Mesenchymal stem cell (in vitro differentiated cells and primary cell): Measurements from ENCODE around the gene FANCE.

Experiments used
- DNase-seq: peaks from one replicate; pipeline ENCODE4 v3.0.0-alpha.2; 2013
- H2AFZ ChIP-seq: one replicate; pipeline ENCODE4 v1.6.1; 2013; ENCODE audit warnings: low read depth, mild to moderate bottlenecking, control low read depth, inconsistent platforms, low read length, moderate library complexity
- H2AK5ac ChIP-seq: 2 replicates; pipeline ENCODE4 v1.6.1; 2013; ENCODE audit warnings: low read length, moderate library complexity, mild to moderate bottlenecking, inconsistent platforms; ENCODE audit not compliant: severe bottlenecking
- H2BK120ac ChIP-seq: one replicate; pipeline ENCODE4 v1.6.1; 2013; ENCODE audit warnings: low read depth, mild to moderate bottlenecking, inconsistent platforms, low read length, moderate library complexity
- H2BK12ac ChIP-seq, 2 experiments: one replicate each; pipeline ENCODE4 v1.6.1; 2013; ENCODE audit warnings: inconsistent platforms in 2 of 2, low read length in 2 of 2, mild to moderate bottlenecking in 2 of 2, moderate library complexity in 2 of 2, control low read depth in 1 of 2
- H2BK15ac ChIP-seq: one replicate; pipeline ENCODE4 v1.6.1; 2013; ENCODE audit warnings: mild to moderate bottlenecking, low read depth, inconsistent platforms; ENCODE audit not compliant: poor library complexity, severe bottlenecking
- H2BK5ac ChIP-seq: 2 replicates; pipeline ENCODE4 v1.6.1; 2013; ENCODE audit warnings: low read depth, mild to moderate bottlenecking, low read length, control low read depth, inconsistent platforms; ENCODE audit not compliant: poor library complexity, severe bottlenecking
- H3K14ac ChIP-seq, 2 experiments: one replicate each; pipeline ENCODE4 v1.6.1; 2013; ENCODE audit warnings: inconsistent platforms in 2 of 2, low read length in 2 of 2, control low read depth in 1 of 2, mild to moderate bottlenecking in 1 of 2, moderate library complexity in 1 of 2
- H3K18ac ChIP-seq, 2 experiments: one replicate each; pipeline ENCODE4 v1.6.1; 2013; ENCODE audit warnings: inconsistent platforms in 2 of 2, low read length in 2 of 2, control low read depth in 1 of 2, low read depth in 1 of 2, mild to moderate bottlenecking in 1 of 2
- H3K23ac ChIP-seq, 2 experiments: one replicate each; pipeline ENCODE4 v1.6.1; 2013; ENCODE audit warnings: inconsistent platforms in 2 of 2, low read length in 2 of 2, mild to moderate bottlenecking in 2 of 2, moderate library complexity in 2 of 2, control low read depth in 1 of 2
- H3K27ac ChIP-seq: 2 replicates; pipeline ENCODE4 v1.5.1; 2013; ENCODE audit warnings: mild to moderate bottlenecking, moderate library complexity, low read length, control low read depth, inconsistent platforms; ENCODE audit not compliant: poor library complexity, severe bottlenecking
- H3K27me3 ChIP-seq, 2 experiments: 2 replicates each; pipeline versions ENCODE4 v1.6.1 to v1.7.0; 2013; ENCODE audit warnings: low read length in 2 of 2, mild to moderate bottlenecking in 2 of 2, moderate library complexity in 2 of 2, control low read depth in 1 of 2, inconsistent platforms in 1 of 2; ENCODE audit not compliant: control insufficient read depth in 1 of 2, insufficient read depth in 1 of 2
- H3K36me3 ChIP-seq, 2 experiments: 2 replicates each; pipeline versions ENCODE4 v1.6.1 to v1.7.0; 2013; ENCODE audit warnings: low read length in 2 of 2, control low read depth in 1 of 2, inconsistent platforms in 1 of 2, low read depth in 1 of 2, mild to moderate bottlenecking in 1 of 2; ENCODE audit not compliant: insufficient read depth in 2 of 2, control insufficient read depth in 1 of 2
- H3K4ac ChIP-seq, 2 experiments: one replicate each; pipeline ENCODE4 v1.6.1; 2013; ENCODE audit warnings: inconsistent platforms in 2 of 2, low read length in 2 of 2, mild to moderate bottlenecking in 2 of 2, moderate library complexity in 2 of 2, control low read depth in 1 of 2, low read depth in 1 of 2
- H3K4me1 ChIP-seq: 2 replicates; pipeline ENCODE4 v1.6.1; 2013; ENCODE audit warnings: low read depth, low read length, control low read depth; ENCODE audit not compliant: control insufficient read depth, insufficient read depth
- H3K4me2 ChIP-seq: 2 replicates; pipeline ENCODE4 v1.6.1; 2013; ENCODE audit warnings: low read length, mild to moderate bottlenecking, inconsistent platforms; ENCODE audit not compliant: poor library complexity, severe bottlenecking
- H3K4me3 ChIP-seq, 2 experiments: 2 replicates each; pipeline versions ENCODE4 v1.5.1 to v1.7.0; 2013; ENCODE audit warnings: low read length in 2 of 2, mild to moderate bottlenecking in 2 of 2, control low read depth in 1 of 2, low read depth in 1 of 2; ENCODE audit not compliant: insufficient read depth in 1 of 2
- H3K79me1 ChIP-seq: replicated peaks from 2 replicates; pipeline ENCODE4 v1.6.1; 2013; ENCODE audit warnings: mild to moderate bottlenecking, control low read depth, low read length, inconsistent platforms; ENCODE audit not compliant: poor library complexity, severe bottlenecking
- H3K9ac ChIP-seq: 2 replicates; pipeline ENCODE4 v1.7.0; 2013; ENCODE audit warnings: mild to moderate bottlenecking, low read length, moderate library complexity
- H3K9me3 ChIP-seq: 2 replicates; pipeline ENCODE4 v1.7.0; 2013; ENCODE audit warnings: mild to moderate bottlenecking, low read length; ENCODE audit not compliant: control insufficient read depth
- H4K8ac ChIP-seq: one replicate; pipeline ENCODE4 v1.6.1; 2013; ENCODE audit warnings: inconsistent platforms, mild to moderate bottlenecking, low read length, moderate library complexity
- H4K91ac ChIP-seq: one replicate; pipeline ENCODE4 v1.6.1; 2013; ENCODE audit warnings: mild to moderate bottlenecking, low read length, inconsistent platforms
- WGBS: methylation state at CpG from one replicate; pipeline ENCODE4 v1.1.7; 2013; ENCODE audit warnings: mixed read lengths; 5-methylcytosine and 5-hydroxymethylcytosine counted together

Gene FANCE

GRCh38 chr6:35508027-35508426 lies 55.9 kb downstream of the FANCE start:
- 64% methylated on average over 1 of the region's 2 CpGs for WGBS
- no peak overlapping the region for H4K8ac ChIP-seq
- no peak overlapping the region for H4K91ac ChIP-seq
- no peak overlapping the region for H2BK12ac ChIP-seq
- no peak overlapping the region for H3K9ac ChIP-seq
- H3K14ac ChIP-seq: no peak overlapping the region
- no peak overlapping the region for H2AFZ ChIP-seq
- H3K23ac ChIP-seq: no peak overlapping the region
- no peak overlapping the region for H2BK5ac ChIP-seq
- H3K9me3 ChIP-seq: no peaks in the 10 kb centered on the region
- DNase-seq: no peak
- no peaks in the 10 kb centered on the region for H3K79me1 ChIP-seq
- H3K4me2 ChIP-seq: no peak overlapping the region
- peaks cover 11% of the 10 kb centered on the region for H3K4me1 ChIP-seq
- no peak overlapping the region for H2AK5ac ChIP-seq
- no peak overlapping the region for H3K4ac ChIP-seq
- H3K27me3 ChIP-seq: peaks cover 41 to 85% of the 10 kb centered on the region in 2 experiments
- peaks cover 0 to 3% of the 10 kb centered on the region in 2 experiments for H3K36me3 ChIP-seq
- H2BK120ac ChIP-seq: no peak overlapping the region
- H2BK15ac ChIP-seq: no peak overlapping the region
- no peak overlapping the region for H3K18ac ChIP-seq
- no peak overlapping the region for H3K27ac ChIP-seq
- no peak overlapping the region for H3K4me3 ChIP-seq

GRCh38 chr6:35508542-35508941 lies 56.4 kb downstream of the FANCE start:
- Histone ChIP-seq H3K4me2 (no peak overlapping the region), H3K9me3 (no peaks in the 10 kb centered on the region), H4K91ac (no peak overlapping the region), H3K79me1 (no peaks in the 10 kb centered on the region), H3K36me3 (peaks cover 0 to 3% of the 10 kb centered on the region in 2 experiments), H3K18ac (no peak overlapping the region), H3K9ac (no peak overlapping the region), H2BK15ac (no peak overlapping the region), H3K4me3 (no peak overlapping the region), H2AK5ac (no peak overlapping the region), H3K27ac (no peak overlapping the region), H3K4me1 (peaks cover 11% of the 10 kb centered on the region), H2AFZ (no peak overlapping the region), H2BK5ac (no peak overlapping the region), H4K8ac (no peak overlapping the region), H3K4ac (no peak overlapping the region), H3K23ac (no peak overlapping the region), H2BK120ac (no peak overlapping the region), H3K27me3 (peaks cover 41 to 81% of the 10 kb centered on the region in 2 experiments), H3K14ac (no peak overlapping the region), H2BK12ac (no peak overlapping the region)
- DNase-seq: no peak
- 81% methylated on average over 5 of the region's 5 CpGs for WGBS

GRCh38 chr6:35510916-35511561 lies 58.9 kb downstream of the FANCE start:
- H3K4me2 ChIP-seq: no peak overlapping the region
- no peak overlapping the region for H3K27ac ChIP-seq
- no peak overlapping the region for H2BK120ac ChIP-seq
- no peak overlapping the region for H2BK12ac ChIP-seq
- 82% methylated on average over 6 of the region's 7 CpGs for WGBS
- H3K36me3 ChIP-seq: peaks cover 0 to 1% of the 10 kb centered on the region in 2 experiments
- no peak overlapping the region for H2BK5ac ChIP-seq
- no peak overlapping the region for H3K4me3 ChIP-seq
- DNase-seq: no peak
- no peak overlapping the region for H2BK15ac ChIP-seq
- peaks cover 8% of the 10 kb centered on the region for H3K4me1 ChIP-seq
- H4K91ac ChIP-seq: no peak overlapping the region
- no peak overlapping the region for H3K4ac ChIP-seq
- H3K27me3 ChIP-seq: peaks cover 38 to 63% of the 10 kb centered on the region in 2 experiments
- peak overlapping the region in 1 of 2 experiments; percentile 62 for H3K14ac ChIP-seq
- H2AFZ ChIP-seq: no peak overlapping the region
- no peaks in the 10 kb centered on the region for H3K79me1 ChIP-seq
- H3K23ac ChIP-seq: no peak overlapping the region
- H3K9me3 ChIP-seq: no peaks in the 10 kb centered on the region
- no peak overlapping the region for H2AK5ac ChIP-seq
- no peak overlapping the region for H3K9ac ChIP-seq
- no peak overlapping the region for H4K8ac ChIP-seq
- H3K18ac ChIP-seq: no peak overlapping the region

GRCh38 chr6:35511562-35511941 lies 59.4 kb downstream of the FANCE start:
- H2BK12ac ChIP-seq: no peak overlapping the region
- no peak overlapping the region for H2BK120ac ChIP-seq
- peaks cover 7% of the 10 kb centered on the region for H3K4me1 ChIP-seq
- H3K79me1 ChIP-seq: no peaks in the 10 kb centered on the region
- no peaks in the 10 kb centered on the region for H3K36me3 ChIP-seq
- no peak overlapping the region for H4K8ac ChIP-seq
- no peak overlapping the region for H3K4me3 ChIP-seq
- WGBS: 43% methylated on average over 21 of the region's 32 CpGs
- no peak overlapping the region for H4K91ac ChIP-seq
- no peak overlapping the region for H3K27ac ChIP-seq
- H3K9ac ChIP-seq: no peak overlapping the region
- H2AK5ac ChIP-seq: no peak overlapping the region
- no peak overlapping the region for H2BK15ac ChIP-seq
- H2AFZ ChIP-seq: no peak overlapping the region
- no peak overlapping the region for H3K4ac ChIP-seq
- no peaks in the 10 kb centered on the region for H3K9me3 ChIP-seq
- no peak overlapping the region for H3K14ac ChIP-seq
- H3K18ac ChIP-seq: no peak overlapping the region
- no peak overlapping the region for H2BK5ac ChIP-seq
- no peak overlapping the region for H3K23ac ChIP-seq
- no peak for DNase-seq
- H3K27me3 ChIP-seq: peaks cover 33 to 58% of the 10 kb centered on the region in 2 experiments
- H3K4me2 ChIP-seq: no peak overlapping the region
